H1 (cell line): ENCODE results near the gene CPSF4L. TPM values are rescaled to one million over a fixed set of nuclear protein-coding genes. Genes with fewer than 3 reads are reported as not detected.

Experiments
- CTCF ChIA-PET: fragments of 300-600 bp; sonication (Branson Sonifier 250); formaldehyde crosslinking; loops from one replicate; lab custom pipeline; 2021; ENCODE audit not compliant: partially characterized antibody; lab: Charles Lee
- POLR2A ChIA-PET: fragments of 300-600 bp; sonication (Branson Sonifier 250); formaldehyde crosslinking; loops from one replicate; lab custom pipeline; 2021; ENCODE audit warnings: inconsistent platforms; ENCODE audit not compliant: partially characterized antibody; lab: Charles Lee
- DNase-seq, 2 experiments: peaks; one replicate each; pipeline versions ENCODE4 v3.0.0 to v3.0.0-alpha.2; 2010 to 2022; ENCODE audit warnings: low spot score in 2 of 2, low read depth in 1 of 2, mixed read lengths in 1 of 2
- FAIRE-seq: peaks from 2 replicates; lab custom pipeline; 2011; peaks lifted over from hg19 to GRCh38; lab: Jason Lieb, UNC
- H2AFZ ChIP-seq: 2 replicates; pipeline ENCODE4 v1.8.1; 2012; ENCODE audit warnings: low read length, inconsistent platforms
- H2AK5ac ChIP-seq: 2 replicates; pipeline ENCODE4 v1.6.1; 2013; ENCODE audit warnings: low read depth, low read length
- H2BK120ac ChIP-seq: replicated peaks from 2 replicates; pipeline ENCODE3; 2013; ENCODE audit warnings: low read depth, low read length, inconsistent platforms
- H2BK12ac ChIP-seq: 2 replicates; pipeline ENCODE4 v1.6.1; 2013; ENCODE audit warnings: low read depth, low read length
- H2BK15ac ChIP-seq: 2 replicates; pipeline ENCODE4 v1.6.1; 2013; ENCODE audit warnings: low read length
- H2BK20ac ChIP-seq: 2 replicates; pipeline ENCODE4 v1.6.1; 2013; ENCODE audit warnings: low read length
- H2BK5ac ChIP-seq: 2 replicates; pipeline ENCODE4 v1.6.1; 2013; ENCODE audit warnings: low read depth, low read length
- H3K14ac ChIP-seq: 2 replicates; pipeline ENCODE4 v1.6.1; 2013; ENCODE audit warnings: inconsistent platforms; ENCODE audit not compliant: insufficient read length
- H3K18ac ChIP-seq: 2 replicates; pipeline ENCODE4 v1.6.1; 2013; ENCODE audit warnings: low read length; ENCODE audit errors: extremely low read depth
- H3K23ac ChIP-seq: 2 replicates; pipeline ENCODE4 v1.6.1; 2013; ENCODE audit warnings: inconsistent platforms; ENCODE audit not compliant: insufficient read length
- H3K23me2 ChIP-seq: 2 replicates; pipeline ENCODE4 v1.6.1; 2013; ENCODE audit warnings: low read depth, low read length
- H3K27ac ChIP-seq: 2 replicates; pipeline ENCODE4 v1.6.1; 2011; ENCODE audit warnings: low read depth, low read length, inconsistent platforms
- H3K27me3 ChIP-seq, 4 experiments: replicated peaks in 1 of 4; 1 replicate in 1 of 4; 2 replicates in 3 of 4; pipeline versions ENCODE4 v1.6.1 to v1.8.1; 2011 to 2013; ENCODE audit warnings: low read length in 3 of 4, mild to moderate bottlenecking in 3 of 4, inconsistent platforms in 2 of 4, mixed read lengths in 2 of 4, moderate library complexity in 1 of 4; ENCODE audit not compliant: control insufficient read depth in 3 of 4, insufficient read depth in 3 of 4; ENCODE audit errors: extremely low read depth in 1 of 4
- H3K36me3 ChIP-seq, 4 experiments: 2 replicates each; pipeline versions ENCODE4 v1.6.1 to v1.8.1; 2011 to 2013; ENCODE audit warnings: mild to moderate bottlenecking in 4 of 4, low read length in 3 of 4, moderate library complexity in 2 of 4, control low read depth in 1 of 4, inconsistent platforms in 1 of 4; ENCODE audit not compliant: insufficient read depth in 4 of 4, control insufficient read depth in 2 of 4
- H3K4ac ChIP-seq: replicated peaks from 2 replicates; pipeline ENCODE3; 2013; ENCODE audit warnings: low read length, low read depth, mixed read lengths, inconsistent platforms; ENCODE audit not compliant: insufficient read length
- H3K4me1 ChIP-seq, 4 experiments: replicated peaks in 1 of 4; 1 replicate in 1 of 4; 2 replicates in 3 of 4; pipeline versions ENCODE4 v1.6.1 to v1.8.1; 2011 to 2013; ENCODE audit warnings: low read length in 3 of 4, inconsistent platforms in 2 of 4, mixed read lengths in 1 of 4; ENCODE audit not compliant: insufficient read depth in 4 of 4, control insufficient read depth in 3 of 4
- H3K4me2 ChIP-seq, 2 experiments: 2 replicates each; pipeline versions ENCODE4 v1.6.1 to v1.8.1; 2011 to 2013; ENCODE audit warnings: low read depth in 2 of 2, low read length in 2 of 2, control low read depth in 1 of 2, inconsistent platforms in 1 of 2, mild to moderate bottlenecking in 1 of 2; ENCODE audit not compliant: insufficient read depth in 1 of 2
- H3K4me3 ChIP-seq, 4 experiments: fragments of 200-600, 300-600 bp in 1 of 4; sonication (generic), shearing (Covaris generic), sonication (Bioruptor Twin) in 1 of 4; 2 replicates each; pipeline versions ENCODE4 v1.5.1 to v1.8.1; 2011 to 2016; ENCODE audit warnings: low read length in 4 of 4, low read depth in 3 of 4, control low read depth in 2 of 4, inconsistent platforms in 2 of 4, mild to moderate bottlenecking in 2 of 4, mixed read lengths in 1 of 4, moderate library complexity in 1 of 4; ENCODE audit not compliant: insufficient read depth in 2 of 4; ENCODE audit errors: extremely low read depth in 1 of 4
- H3K56ac ChIP-seq: replicated peaks from 2 replicates; pipeline ENCODE3; 2013; ENCODE audit warnings: low read depth, mild to moderate bottlenecking, mixed read lengths, low read length, inconsistent platforms; ENCODE audit not compliant: insufficient read length
- H3K79me1 ChIP-seq: 2 replicates; pipeline ENCODE4 v1.6.1; 2013; ENCODE audit warnings: low read depth, low read length, control low read depth
- H3K79me2 ChIP-seq, 2 experiments: 2 replicates each; pipeline versions ENCODE4 v1.6.1 to v1.8.1; 2012 to 2013; ENCODE audit warnings: low read length in 2 of 2, mild to moderate bottlenecking in 2 of 2, inconsistent platforms in 1 of 2; ENCODE audit not compliant: insufficient read depth in 2 of 2, control insufficient read depth in 1 of 2
- H3K9ac ChIP-seq, 4 experiments: replicated peaks in 1 of 4; 1 replicate in 1 of 4; 2 replicates in 3 of 4; pipeline versions ENCODE4 v1.6.1 to v1.8.1; 2011 to 2013; ENCODE audit warnings: low read depth in 3 of 4, low read length in 3 of 4, control low read depth in 2 of 4, mild to moderate bottlenecking in 2 of 4, moderate library complexity in 2 of 4, inconsistent platforms in 1 of 4; ENCODE audit errors: extremely low read depth in 1 of 4
- H3K9me3 ChIP-seq, 2 experiments: 2 replicates each; pipeline versions ENCODE4 v1.6.1 to v1.8.1; 2012 to 2013; ENCODE audit warnings: mild to moderate bottlenecking in 2 of 2, moderate library complexity in 2 of 2, control low read depth in 1 of 2, inconsistent platforms in 1 of 2, low read depth in 1 of 2, low read length in 1 of 2, mixed read lengths in 1 of 2; ENCODE audit not compliant: insufficient read depth in 2 of 2
- H4K20me1 ChIP-seq, 2 experiments: replicated peaks in 1 of 2; 2 replicates each; pipeline versions ENCODE3 to v1.8.1; 2011 to 2013; ENCODE audit warnings: inconsistent platforms in 2 of 2, low read length in 2 of 2, mild to moderate bottlenecking in 1 of 2; ENCODE audit not compliant: insufficient read depth in 2 of 2, control insufficient read depth in 1 of 2
- H4K5ac ChIP-seq: 2 replicates; pipeline ENCODE4 v1.6.1; 2013; ENCODE audit warnings: low read length, low read depth, mixed read lengths, inconsistent platforms; ENCODE audit not compliant: insufficient read length
- H4K8ac ChIP-seq: 2 replicates; pipeline ENCODE4 v1.8.0; 2013; ENCODE audit warnings: mild to moderate bottlenecking, moderate library complexity, low read length, inconsistent platforms; ENCODE audit not compliant: insufficient read depth; ENCODE audit errors: extremely low read depth
- H4K91ac ChIP-seq: replicated peaks from 2 replicates; pipeline ENCODE3; 2013; ENCODE audit warnings: low read length, mixed read lengths, inconsistent platforms; ENCODE audit not compliant: insufficient read length
- CBX5 ChIP-seq: fragments of 300-800, 300-1000 bp; sonication (generic); IDR thresholded peaks from 2 replicates; pipeline ENCODE4 v1.7.1; 2016; ENCODE audit warnings: antibody characterized with exemption, low read length, low read depth
- CTCF ChIP-seq, 3 experiments: IDR thresholded peaks; 1 replicate in 2 of 3; 2 replicates in 1 of 3; pipeline versions ENCODE4 v1.5.1 to v1.6.1; 2011; ENCODE audit warnings: low read length in 3 of 3, mild to moderate bottlenecking in 3 of 3, inconsistent platforms in 2 of 3, low read depth in 1 of 3, moderate library complexity in 1 of 3; ENCODE audit not compliant: insufficient read depth in 1 of 3; ENCODE audit errors: control extremely low read depth in 1 of 3
- E2F6 ChIP-seq: IDR thresholded peaks from 2 replicates; pipeline ENCODE4 v1.6.1; 2012; ENCODE audit warnings: inconsistent platforms
- GTF2F1 ChIP-seq: IDR thresholded peaks from 2 replicates; pipeline ENCODE4 v1.6.1; 2012; ENCODE audit warnings: low read depth, low read length, improper control_type of control experiment, borderline replicate concordance
- RAD21 ChIP-seq, 2 experiments: IDR thresholded peaks in 1 of 2; conservative IDR thresholded peaks in 1 of 2; 2 replicates each; pipeline ENCODE4 v1.6.1; 2011; ENCODE audit warnings: low read depth in 2 of 2, low read length in 2 of 2, improper control_type of control experiment in 1 of 2, inconsistent platforms in 1 of 2, mild to moderate bottlenecking in 1 of 2, moderate library complexity in 1 of 2
- SUZ12 ChIP-seq: fragments of 200-600 bp; sonication (generic); IDR thresholded peaks from 2 replicates; pipeline ENCODE4 v1.6.1; 2012; ENCODE audit warnings: mild to moderate bottlenecking, inconsistent platforms, low read length, moderate library complexity, mixed read lengths
- WGBS, 2 experiments: shearing (Covaris generic) in 1 of 2; methylation state at CpG; one replicate each; pipeline versions ENCODE4 v1.1.6 to v1.1.7; 2013 to 2015; ENCODE audit warnings: low lambda C conversion rate in 2 of 2, mixed read lengths in 2 of 2, inconsistent platforms in 1 of 2, low coverage in 1 of 2, missing lambda C conversion rate in 1 of 2; ENCODE audit not compliant: insufficient replicate concordance in 2 of 2, insufficient coverage in 1 of 2, insufficient read length in 1 of 2; ENCODE audit errors: extremely low coverage in 1 of 2, missing lambda C conversion rate in 1 of 2; 5-methylcytosine and 5-hydroxymethylcytosine counted together
- polyA plus RNA-seq, 7 experiments: library from polyadenylated mRNA; depleted of rRNA in 3 of 7; stranded (reverse) in 5 of 7; unstranded in 2 of 7; fragments of >200 nt in 5 of 7; fragments of 200-250 nt in 2 of 7; gene quantifications; 1 replicate in 5 of 7; 2 replicates in 1 of 7; 4 replicates in 1 of 7; pipeline versions ENCODE4 v1.2.1 to v1.2.3, GENCODE V29; 2011 to 2013; ENCODE audit warnings: missing spikeins in 2 of 7, mixed read lengths in 2 of 7
- total RNA-seq: library from RNA; stranded (reverse); fragmentation: NEBNext Ultra II Directional; extraction: Animal tissue kit (Norgen Biotek cat#: 25700); gene quantifications from 2 replicates; pipeline ENCODE4 v1.2.1, GENCODE V29; 2021
- TF ChIP-seq, protein P1 (sequence below): IDR thresholded peaks from 2 replicates; pipeline ENCODE4 v1.6.1; 2012; ENCODE audit warnings: inconsistent platforms

The CPSF4L gene
- total and polyA plus RNA-seq, 2 of the 8 experiments (the other 6 are each of a cell fraction or from before 2014, with no cell fraction given): not detected

DNA sequence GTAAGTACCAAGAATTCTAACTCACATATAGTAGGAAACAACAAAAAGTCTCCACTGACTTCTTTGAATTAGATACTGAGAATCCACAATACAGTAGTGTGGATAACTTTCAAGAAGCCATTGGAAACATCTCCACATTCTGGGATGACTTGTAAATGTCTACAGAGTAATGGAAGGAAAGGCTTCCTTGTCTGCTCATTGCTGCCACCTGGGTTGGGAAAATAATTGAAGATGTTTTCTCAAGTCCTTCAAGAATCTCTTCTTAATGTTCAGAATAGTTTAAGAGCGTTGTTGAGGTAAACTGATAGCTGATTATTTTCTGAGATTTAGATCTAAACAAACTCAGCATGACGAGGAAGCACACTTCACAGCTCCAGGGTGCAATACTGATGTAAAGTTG, 14.0 kb downstream of the CPSF4L start:
- H3K4me2 ChIP-seq: no peak overlapping the region
- FAIRE-seq (peak; percentile 48), DNase-seq (no peak)
- H2AK5ac ChIP-seq: no peak overlapping the region
- ChIA-PET POLR2A (interaction anchor here (0.9 to 1.1 kb wide), 2 partner anchors 15 to 16 kb away, joined by 3 read pairs; no protein-coding TSS in a partner anchor), CTCF (interaction anchor here (0.8 to 19.7 kb wide), 7 partner anchors 7 to 521 kb away, joined by 3 to 439 read pairs (median 12); a partner anchor contains a TSS)
- no peak overlapping the region for H4K8ac ChIP-seq
- no peak overlapping the region for H2BK120ac ChIP-seq
- H3K4me3 ChIP-seq: no peak overlapping the region
- no peaks in the 10 kb centered on the region for H3K23me2 ChIP-seq
- no peak overlapping the region for H3K14ac ChIP-seq
- H3K4ac ChIP-seq: no peak overlapping the region
- no peak overlapping the region for H3K56ac ChIP-seq
- H4K20me1 ChIP-seq: no peaks in the 10 kb centered on the region
- H3K27me3 ChIP-seq: no peaks in the 10 kb centered on the region
- H3K4me1 ChIP-seq: no peaks in the 10 kb centered on the region
- no peak overlapping the region for H2BK20ac ChIP-seq
- H2AFZ ChIP-seq: no peak overlapping the region
- 89% methylated on average over 2 of the region's 2 CpGs; no CpG with 5 or more reads in 1 of the 2 experiments for WGBS, 2 experiments
- H4K91ac ChIP-seq: no peak overlapping the region
- no peak overlapping the region for H2BK15ac ChIP-seq
- H4K5ac ChIP-seq: no peak overlapping the region
- H3K36me3 ChIP-seq: peaks cover 2 to 20% (median 12%) of the 10 kb centered on the region in 4 experiments; a peak in 7 of 8 replicates
- no peak overlapping the region for H2BK12ac ChIP-seq
- no peaks in the 10 kb centered on the region for H3K9me3 ChIP-seq
- no peak overlapping the region for H3K18ac ChIP-seq
- no peaks in the 10 kb centered on the region for H3K79me1 ChIP-seq
- no peak overlapping the region for H3K23ac ChIP-seq
- TF ChIP-seq CTCF (IDR thresholded peaks at IDR 0.05; ENCODE audit: control extremely low read depth in 1 of 3, insufficient read depth in 1 of 3, low read depth in 1 of 3, low read length in 3 of 3): peak in 1 of 3 experiments; percentile 3; a peak in 1 of 4 replicates
- TF ChIP-seq E2F6: no peak
- TF ChIP-seq GTF2F1: no peak
- TF ChIP-seq, protein P1, sequence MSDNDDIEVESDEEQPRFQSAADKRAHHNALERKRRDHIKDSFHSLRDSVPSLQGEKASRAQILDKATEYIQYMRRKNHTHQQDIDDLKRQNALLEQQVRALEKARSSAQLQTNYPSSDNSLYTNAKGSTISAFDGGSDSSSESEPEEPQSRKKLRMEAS: no peak
- no peak for TF ChIP-seq SUZ12
- no peak for TF ChIP-seq CBX5
- TF ChIP-seq RAD21 (IDR thresholded peaks at IDR 0.05 in 1 of 2, conservative IDR thresholded peaks at IDR 0.05 in 1 of 2; ENCODE audit: low read depth in 2 of 2, low read length in 2 of 2): peak in 1 of 2 experiments; percentile 7; a peak in 1 of 4 replicates
- no peaks in the 10 kb centered on the region for H3K79me2 ChIP-seq
- no peak overlapping the region for H3K9ac ChIP-seq
- no peak overlapping the region for H3K27ac ChIP-seq
- no peak overlapping the region for H2BK5ac ChIP-seq
